ENCODE measurements around the gene SLC52A3.
"Not testable (repeated sequence)": the region's sequence is repeated elsewhere in the genome, so short reads cannot be mapped to it uniquely, and the experiment has no call there.

Gene SLC52A3

GRCh38 chr20:768426-768978 is at the start of gene SLC52A3:
TSS of gene SLC52A3 (minus strand) at chr20:768500. CDS start at chr20:765774, 2,726 bp downstream.
- peak; percentile 38 for DNase-seq

GRCh38 chr20:815914-816606 is 47.8 kb upstream of the SLC52A3 start:
- peak; percentile 87 for DNase-seq

- DNase-seq, result no peak
These were observed 46.9 kb upstream of the SLC52A3 start for GRCh38 chr20:815226-815625.

DNA sequence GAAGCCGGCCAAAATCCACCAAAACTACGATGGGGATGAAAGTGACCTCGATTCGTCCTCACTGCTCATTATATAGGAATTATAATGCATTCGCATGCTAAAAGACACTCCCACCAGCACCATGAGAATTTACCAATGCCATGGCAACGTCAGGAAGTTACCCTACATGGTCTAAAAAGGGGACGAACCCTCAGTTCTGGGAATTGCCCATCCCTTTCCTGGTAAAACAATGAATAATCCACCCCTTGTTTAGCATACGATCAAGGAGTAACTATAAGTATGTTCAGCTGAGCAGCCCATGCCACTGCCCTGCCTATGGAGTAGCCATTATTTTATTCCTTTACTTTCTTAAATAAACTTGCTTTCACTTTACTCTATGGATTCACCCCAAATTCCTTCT is 45.1 kb upstream of the SLC52A3 start:
- no peak for DNase-seq

- DNase-seq, result not testable (repeated sequence)
These were observed 44.1 kb upstream of the SLC52A3 start for GRCh38 chr20:812435-812814.

DNA sequence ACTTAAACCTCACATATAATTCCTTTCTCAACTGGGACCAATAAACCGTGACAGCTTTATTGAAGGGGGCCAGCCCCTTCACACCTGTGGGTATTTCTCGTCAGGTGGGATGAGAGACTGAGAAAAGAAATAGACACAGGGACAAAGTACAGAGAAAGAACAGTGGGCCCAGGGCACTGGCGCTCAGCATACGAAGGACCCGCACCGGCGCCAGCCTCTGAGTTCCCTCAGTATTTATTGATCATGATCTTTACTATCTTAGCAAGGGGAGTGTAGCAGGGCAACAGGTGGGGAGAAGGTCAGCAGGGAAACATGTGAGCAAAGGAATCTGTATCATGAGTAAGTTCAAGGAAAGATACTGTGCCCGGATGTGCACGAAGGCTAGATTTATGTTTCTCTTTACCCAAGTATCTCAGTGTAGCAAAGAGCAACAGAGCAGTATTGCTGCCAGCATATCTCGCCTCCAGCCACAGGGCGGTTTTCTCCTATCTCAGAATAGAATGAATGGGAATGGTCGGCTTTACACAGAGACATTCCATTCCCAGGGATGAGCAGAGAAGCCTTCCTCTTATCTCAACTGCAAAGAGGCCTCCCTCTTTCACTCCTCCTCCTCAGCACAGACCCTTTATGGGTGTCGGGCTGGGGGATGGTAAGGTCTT is 43.6 kb upstream of the SLC52A3 start:
- not testable (repeated sequence) for DNase-seq

DNA sequence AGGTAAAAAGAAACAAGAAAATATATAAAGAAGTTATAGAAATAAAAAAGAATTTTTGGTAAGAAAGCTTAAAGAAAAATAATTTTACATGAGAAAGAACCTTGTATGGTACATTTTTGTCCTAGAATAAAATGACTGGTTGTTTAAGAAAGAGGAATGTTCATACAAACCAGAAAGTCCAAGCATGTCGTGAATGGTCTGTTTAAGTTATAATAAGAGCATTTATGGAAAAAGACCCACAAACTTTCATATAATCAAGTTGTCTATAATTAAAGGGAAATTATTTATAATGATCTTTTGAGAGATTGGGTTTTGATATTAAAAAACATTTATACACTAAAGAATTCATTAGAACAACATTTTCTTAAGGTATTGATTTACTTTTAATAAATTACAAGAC is 37.4 kb upstream of the SLC52A3 start:
- peak; percentile 30 for DNase-seq

DNA sequence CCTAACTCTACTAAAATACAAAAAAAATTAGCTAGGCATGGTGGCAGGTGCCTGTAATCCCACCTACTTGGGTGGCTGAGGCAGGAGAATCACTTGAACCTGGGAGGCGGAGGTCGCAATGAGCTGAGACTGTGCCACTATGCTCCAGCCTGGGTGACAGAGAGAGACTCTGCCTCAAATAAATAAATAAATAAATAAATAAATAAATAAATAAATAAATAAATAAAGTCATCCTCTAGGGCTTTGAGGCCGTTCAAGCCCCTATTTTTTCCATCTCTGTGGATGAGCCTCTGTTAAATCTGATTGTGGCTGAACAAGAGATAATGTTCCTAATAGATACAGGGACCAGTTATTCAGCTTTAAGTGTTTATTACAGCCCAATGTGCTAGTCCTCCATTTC is 33.4 kb upstream of the SLC52A3 start:
- no peak for DNase-seq

- not testable (repeated sequence) for DNase-seq
These were observed 31.7 kb upstream of the SLC52A3 start for GRCh38 chr20:800026-800425.

- DNase-seq, result not testable (repeated sequence)
These were observed 30.4 kb upstream of the SLC52A3 start for GRCh38 chr20:798746-799145.

DNA sequence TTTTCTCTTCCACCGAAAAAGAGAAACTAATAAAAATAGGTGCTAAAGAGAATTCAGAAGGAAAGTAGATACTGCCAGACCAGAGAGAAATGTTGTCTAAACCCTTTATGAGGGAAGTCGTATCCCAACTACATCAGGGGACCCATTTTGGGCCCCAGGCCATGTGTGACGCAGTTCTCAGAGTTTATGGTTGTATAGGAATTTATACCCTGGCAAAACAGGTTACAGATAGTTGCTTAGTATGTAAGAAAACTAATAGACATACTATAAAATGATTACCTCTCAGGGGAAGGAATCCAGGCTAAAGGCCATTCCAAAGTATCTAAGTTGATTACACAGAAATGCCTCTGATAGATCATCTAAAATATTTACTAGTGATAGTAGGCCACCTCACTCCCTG is 28.6 kb upstream of the SLC52A3 start:
- DNase-seq, result no peak

DNA sequence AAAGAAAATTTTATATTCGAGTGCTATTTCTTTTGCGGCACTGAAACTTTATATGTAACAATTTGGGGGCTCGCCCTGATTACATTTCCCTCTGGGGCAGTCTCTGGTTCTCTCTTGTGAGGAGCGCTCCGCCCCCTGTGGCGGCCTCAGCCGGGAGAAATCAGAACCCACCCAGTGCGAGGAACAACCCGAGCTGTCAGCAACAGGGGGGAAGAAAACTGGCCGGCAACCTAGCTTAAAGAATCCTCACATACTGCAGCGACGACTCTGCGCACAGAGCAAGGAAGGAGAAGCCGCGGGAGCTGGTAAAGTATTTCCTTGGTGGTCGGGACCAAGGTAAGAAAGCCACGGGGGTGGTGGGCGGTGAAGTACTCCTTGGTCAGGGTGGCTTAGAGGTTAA is 23.9 kb upstream of the SLC52A3 start:
- no peak for DNase-seq

DNA sequence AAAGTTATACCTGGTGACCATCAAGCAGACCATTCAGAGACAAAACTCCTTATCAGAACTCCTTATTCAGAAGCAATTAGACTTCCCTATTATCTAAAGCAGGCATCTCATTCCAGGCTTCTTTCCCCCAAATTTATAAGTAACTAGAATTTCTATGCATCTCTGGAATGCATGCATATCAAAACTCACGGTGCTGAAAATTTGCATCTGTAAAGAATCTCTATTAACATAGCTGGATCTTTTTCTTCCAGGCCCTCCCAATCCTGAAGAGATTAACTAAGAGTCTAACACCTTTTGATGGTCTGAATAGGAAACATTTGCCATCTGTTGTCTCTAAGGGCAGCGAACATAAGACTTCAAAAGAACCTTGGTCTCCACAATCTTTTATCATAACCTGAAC is 22.8 kb upstream of the SLC52A3 start:
- no peak for DNase-seq

- no peak for DNase-seq
These were observed 19.5 kb upstream of the SLC52A3 start for GRCh38 chr20:787825-788224.

- DNase-seq, result no peak
These were observed 11.5 kb upstream of the SLC52A3 start for GRCh38 chr20:779771-780170.

DNA sequence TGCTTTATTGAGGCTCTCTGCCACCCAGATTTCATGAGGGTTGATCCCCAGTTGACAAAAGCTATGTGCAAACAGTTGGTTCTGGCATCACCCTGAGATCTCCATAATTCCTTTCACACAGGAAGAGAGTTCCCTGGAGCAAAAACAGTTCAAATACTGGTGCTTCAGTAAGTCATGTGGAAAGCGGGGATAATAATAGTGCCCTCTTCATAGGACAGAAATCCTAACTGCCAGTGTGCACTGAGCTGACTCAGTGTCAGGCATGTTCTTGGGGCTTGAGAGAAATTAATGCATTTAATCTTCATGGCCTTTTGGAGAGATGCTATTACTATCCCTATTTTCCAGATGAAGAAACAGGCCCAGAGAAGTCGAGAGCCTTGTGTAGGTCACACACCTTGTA is 7.9 kb upstream of the SLC52A3 start:
- no peak for DNase-seq

- peak; percentile 18 for DNase-seq
These were observed 7.4 kb upstream of the SLC52A3 start for GRCh38 chr20:775679-776135.

- no peak for DNase-seq
These were observed 6.4 kb upstream of the SLC52A3 start for GRCh38 chr20:774660-775057.

DNA sequence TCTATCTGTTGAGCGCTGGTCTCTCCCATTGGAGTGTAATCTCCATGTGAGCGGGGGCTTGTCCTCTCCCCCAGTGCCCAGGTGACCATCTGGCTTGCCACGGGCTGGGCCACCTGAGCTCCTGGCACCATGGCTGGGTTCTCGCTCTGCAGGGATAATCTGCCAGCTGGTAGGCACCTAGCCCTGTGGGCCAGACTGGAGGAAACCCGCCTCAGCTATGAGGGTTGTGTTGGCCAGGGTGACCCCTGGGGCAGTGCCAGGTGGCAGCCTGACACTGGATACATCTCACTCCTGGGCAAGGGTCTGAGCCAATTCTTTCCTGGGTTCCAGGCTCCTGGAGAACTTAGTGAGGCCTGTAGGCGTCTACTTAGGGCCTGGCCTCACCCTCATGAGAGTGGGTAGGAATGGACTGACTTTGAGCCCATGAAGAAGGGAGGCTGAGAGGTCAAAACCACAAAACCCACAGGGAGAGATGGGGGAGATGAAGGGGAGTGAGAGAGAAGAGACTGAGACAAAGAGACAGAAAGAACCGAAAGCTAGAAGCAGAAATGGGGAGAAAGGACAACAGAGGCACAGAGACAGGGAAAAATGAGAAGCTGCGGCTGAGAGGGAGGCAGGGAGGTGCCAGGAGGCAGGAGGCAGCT is 5.8 kb upstream of the SLC52A3 start:
- DNase-seq, result peak; percentile 60

GRCh38 chr20:772806-773205 is 4.5 kb upstream of the SLC52A3 start:
- no peak for DNase-seq

GRCh38 chr20:771741-772464 is 3.6 kb upstream of the SLC52A3 start:
- DNase-seq, result no peak

GRCh38 chr20:770691-771090 is 2.4 kb upstream of the SLC52A3 start:
- DNase-seq, result no peak

GRCh38 chr20:766906-767305 is 1.4 kb downstream of the SLC52A3 start:
- no peak for DNase-seq

All from hematopoietic multipotent progenitor cell treated with erythropoietin and hydrocortisone succinate and interleukin-3 and kit ligand, for 6 days (in vitro differentiated cells).